ENCODE data around the gene RASA4B.
A peak's percentile ranks its signal among the peaks of the same experiment; 100 is the strongest.
"Not testable (repeated sequence)": the region's sequence is repeated elsewhere in the genome, so short reads cannot be mapped to it uniquely, and the experiment has no call there.

The RASA4B gene

GRCh38 chr7:102474116-102474515 lies 43.5 kb downstream of the RASA4B start:
- DNase-seq (ENCODE audit: low read depth, low spot score) = not testable (repeated sequence)

GRCh38 chr7:102473271-102473991 lies 44.1 kb downstream of the RASA4B start:
- DNase-seq (ENCODE audit: low read depth, low spot score) = no peak

GRCh38 chr7:102472126-102473041 lies 45.2 kb downstream of the RASA4B start:
- DNase-seq (ENCODE audit: low read depth, low spot score) = no peak

GRCh38 chr7:102471791-102472125 lies 45.8 kb downstream of the RASA4B start:
- DNase-seq (ENCODE audit: low read depth, low spot score) = no peak

DNA sequence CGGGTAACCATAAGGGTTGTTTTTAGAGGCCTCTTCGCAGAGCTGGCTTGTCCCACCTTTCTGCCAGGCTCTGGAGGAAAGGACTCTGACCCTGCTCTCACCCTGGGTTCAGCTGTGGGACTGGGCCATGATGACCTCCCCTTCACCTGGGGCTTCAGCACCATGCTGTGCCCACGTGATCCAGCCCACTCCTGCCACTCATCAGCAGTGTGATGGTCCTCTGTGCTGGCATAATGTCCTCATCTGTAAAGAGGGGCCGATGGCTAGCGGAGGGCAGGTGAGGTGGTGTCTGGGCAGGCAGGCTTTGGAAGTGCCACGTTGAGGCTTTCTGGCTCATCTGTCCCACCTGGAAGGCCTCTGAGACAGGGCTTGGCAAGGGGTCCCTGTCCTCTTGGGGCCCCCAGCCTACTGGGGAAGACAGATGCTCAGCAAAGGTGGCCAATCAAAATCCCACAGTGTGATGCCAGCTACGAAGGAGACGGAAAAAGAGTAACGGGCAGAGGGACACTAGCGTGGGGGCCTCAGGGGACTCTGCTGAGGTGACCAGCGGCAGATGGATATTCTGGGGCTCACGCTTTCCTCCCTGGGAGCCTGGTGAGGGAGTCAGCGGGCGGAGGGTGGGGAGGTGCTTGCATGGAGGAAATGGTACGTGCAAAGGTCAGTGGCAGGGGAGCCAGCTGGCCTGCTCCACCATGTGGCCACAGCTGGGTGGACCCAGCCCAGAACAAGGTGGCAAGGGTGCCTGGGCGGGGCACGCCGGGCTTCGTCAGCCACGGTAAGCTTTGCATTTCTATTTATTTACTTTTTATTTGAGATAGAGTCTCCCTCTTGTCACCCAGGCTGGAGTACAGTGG lies 47.4 kb downstream of the RASA4B start:
- DNase-seq (ENCODE audit: low read depth, low spot score) = no peak

GRCh38 chr7:102469351-102469971 lies 48.1 kb downstream of the RASA4B start:
- no peak for DNase-seq (ENCODE audit: low read depth, low spot score)

DNA sequence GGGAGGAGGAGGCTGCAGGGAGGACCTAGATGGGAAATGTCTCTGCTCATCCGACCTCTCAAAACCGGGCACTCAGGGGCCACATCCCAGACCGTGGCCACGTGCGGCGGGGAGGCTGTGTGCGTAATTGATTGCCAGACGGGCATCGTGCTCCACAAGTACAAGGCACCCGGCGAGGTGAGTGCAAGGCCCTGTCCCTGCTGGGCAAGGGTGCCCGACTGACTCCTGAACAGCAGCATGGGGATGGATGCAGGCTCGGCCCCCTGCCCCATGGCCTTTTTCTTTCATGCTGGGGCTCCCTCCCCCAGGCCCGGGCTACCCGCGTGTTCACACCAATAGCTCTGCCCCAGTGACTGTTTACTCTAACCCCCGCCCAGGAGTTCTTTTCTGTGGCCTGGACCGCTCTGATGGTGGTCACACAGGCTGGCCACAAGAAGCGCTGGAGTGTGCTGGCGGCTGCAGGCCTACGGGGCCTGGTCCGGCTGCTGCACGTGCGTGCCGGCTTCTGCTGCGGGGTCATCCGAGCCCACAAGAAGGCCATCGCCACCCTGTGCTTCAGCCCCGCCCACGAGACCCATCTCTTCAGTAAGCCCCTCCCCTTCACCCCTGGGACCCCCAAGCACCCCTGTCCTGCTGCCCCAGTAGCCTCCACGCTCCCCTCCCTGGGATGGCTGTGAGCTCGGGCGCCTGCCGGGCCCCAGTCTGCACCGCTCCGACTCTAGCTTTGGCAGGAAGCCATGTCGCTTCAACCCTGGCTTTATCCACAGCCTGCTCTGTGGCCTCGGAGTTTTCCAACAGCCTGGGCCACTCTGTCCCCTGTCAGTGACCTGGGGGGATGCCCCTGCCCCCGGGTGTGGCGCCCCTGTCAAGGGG lies 48.9 kb downstream of the RASA4B start:
- no peak for DNase-seq (ENCODE audit: low read depth, low spot score)

GRCh38 chr7:102467581-102468477 lies 49.7 kb downstream of the RASA4B start:
- DNase-seq (ENCODE audit: low read depth, low spot score) = no peak

GRCh38 chr7:102466097-102466496 lies 51.5 kb downstream of the RASA4B start:
- DNase-seq (ENCODE audit: low read depth, low spot score) = no peak

DNA sequence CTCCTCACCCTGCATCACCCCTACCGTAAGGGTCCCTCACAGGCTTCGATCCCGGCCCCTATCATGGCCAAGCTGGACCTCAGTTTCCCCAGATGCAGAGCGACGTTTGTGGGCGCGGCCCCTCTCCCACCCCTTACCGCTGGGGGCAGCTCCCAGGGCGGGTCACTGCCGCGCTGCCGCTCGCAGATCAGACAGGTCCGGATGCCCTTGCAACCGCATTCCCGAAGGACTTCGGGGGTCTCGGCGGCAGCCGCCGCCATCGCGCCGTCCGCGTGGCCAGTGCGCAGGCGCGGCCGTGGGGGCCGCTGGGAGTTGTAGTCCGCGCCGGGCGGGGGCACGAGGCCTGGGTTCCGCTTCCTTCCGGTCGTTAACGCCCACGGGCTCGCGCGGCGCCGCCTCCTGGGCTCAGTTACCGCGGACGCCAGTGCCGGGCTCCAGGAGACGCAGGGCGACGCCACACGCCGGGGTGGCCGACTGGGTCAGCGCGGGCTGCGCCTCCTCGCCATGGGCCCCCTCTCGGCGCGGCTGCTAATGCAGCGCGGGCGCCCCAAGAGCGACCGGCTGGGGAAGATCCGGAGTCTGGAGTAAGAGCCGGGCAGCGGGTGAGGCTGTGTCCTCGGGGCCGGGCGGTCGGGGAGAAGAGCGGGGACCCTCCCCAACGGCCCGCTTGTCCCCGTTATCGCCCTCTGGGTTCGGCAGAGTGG lies 52.8 kb downstream of the RASA4B start, which contains the start of the genes ALKBH4 and LRWD1:
Gene ALKBH4 (minus strand): TSS at position 287 of the 704 bp plus-strand sequence. CDS start 27 bp downstream, at position 260.
Gene LRWD1 (plus strand): TSS at position 408 of the 704 bp plus-strand sequence. CDS start 97 bp downstream, at position 505.
- DNase-seq (ENCODE audit: low read depth, low spot score) = peak; percentile 87

- no peak for DNase-seq (ENCODE audit: low read depth, low spot score)
Observed at GRCh38 chr7:102463841-102464576, 53.6 kb downstream of the RASA4B start.

DNA sequence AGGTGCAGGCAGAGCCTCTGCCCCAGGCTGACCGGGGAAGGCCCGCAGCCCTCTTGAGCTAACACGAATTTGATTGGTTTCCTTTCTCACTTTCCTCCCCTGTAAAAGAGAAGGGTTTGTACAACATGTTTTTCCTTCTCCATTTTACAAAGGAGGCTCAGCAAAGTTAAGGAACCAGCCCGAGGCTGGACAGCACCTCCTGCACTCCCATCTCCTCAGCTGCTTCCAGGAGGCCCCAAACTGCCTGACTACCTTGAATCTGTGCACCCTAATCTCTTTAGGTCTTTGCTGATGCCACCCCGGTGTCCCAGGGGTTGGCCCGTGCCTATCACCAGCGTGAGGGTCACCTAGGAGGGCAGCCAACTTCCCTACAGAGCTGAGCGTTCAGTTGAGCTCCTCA lies 57.1 kb downstream of the RASA4B start:
- DNase-seq (ENCODE audit: low read depth, low spot score) = no peak

GRCh38 chr7:102459221-102459844 lies 58.2 kb downstream of the RASA4B start:
- no peak for DNase-seq (ENCODE audit: low read depth, low spot score)

- DNase-seq (ENCODE audit: low read depth, low spot score) = no peak
Observed at GRCh38 chr7:102457352-102457924, 60.1 kb downstream of the RASA4B start.

GRCh38 chr7:102456327-102456726 lies 61.2 kb downstream of the RASA4B start:
- DNase-seq (ENCODE audit: low read depth, low spot score) = no peak

DNA sequence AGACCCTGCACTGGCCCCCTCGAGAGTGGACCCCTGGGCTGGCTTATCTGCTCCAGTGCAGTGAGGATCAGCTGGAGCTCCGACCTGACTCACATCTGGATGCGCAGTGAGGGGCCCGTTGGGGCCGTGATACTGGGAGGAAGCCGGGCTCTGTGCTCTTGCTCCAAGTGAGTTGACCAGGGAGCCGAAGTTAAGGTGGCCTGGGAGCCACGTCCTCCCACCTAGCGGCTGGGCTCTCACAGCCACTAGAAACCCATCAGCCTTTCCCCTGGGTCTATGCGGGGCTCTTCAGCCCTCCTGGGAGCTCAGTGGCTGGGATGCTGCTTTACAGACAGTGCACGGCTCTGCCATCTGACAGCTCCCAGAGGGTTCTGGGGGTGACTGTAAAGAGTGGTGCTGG lies 62.0 kb downstream of the RASA4B start:
- DNase-seq (ENCODE audit: low read depth, low spot score) = no peak

- not testable (repeated sequence) for DNase-seq (ENCODE audit: low read depth, low spot score)
Observed at GRCh38 chr7:102454932-102455331, 62.6 kb downstream of the RASA4B start.

Data from activated naive CD8-positive, alpha-beta T cell treated with anti-CD3 and anti-CD28 coated beads, Interleukin-2, amount 50 U/mL, for 16 hours (primary cell).